ENCODE measurements around the gene DCUN1D2. TPM values are rescaled to one million over a fixed set of nuclear protein-coding genes. Genes with fewer than 3 reads are reported as not detected.

The DCUN1D2 gene
- polyA plus RNA-seq, 1 experiment: 11.0 TPM

- H3K4me3 ChIP-seq (ENCODE audit: low read depth, low read length): no peak overlapping the region
- H3K36me3 ChIP-seq (ENCODE audit: control insufficient read depth, insufficient read depth, low read length): peaks cover 1% of the 10 kb centered on the region; the same call in 1 of the 2 replicates
- ChIA-PET CTCF (interaction anchor here (1.1 to 1.4 kb wide), 2 partner anchors 17 to 34 kb away, joined by 3 read pairs; no protein-coding TSS in a partner anchor), POLR2A (no interaction called here)
- no peak for TF ChIP-seq CTCF (IDR thresholded peaks at IDR 0.05; ENCODE audit: insufficient read depth, low read depth, low read length)
- no peaks in the 10 kb centered on the region for H3K27me3 ChIP-seq (ENCODE audit: control insufficient read depth, insufficient read depth, low read length)
- DNase-seq (ENCODE audit: low read depth): no peak
Measured at GRCh38 chr13:113427562-113428468, 62.7 kb downstream of the DCUN1D2 start.

- Histone ChIP-seq H3K4me3 (ENCODE audit: low read depth, low read length) (no peak overlapping the region), H3K27me3 (ENCODE audit: control insufficient read depth, insufficient read depth, low read length) (no peaks in the 10 kb centered on the region), H3K36me3 (ENCODE audit: control insufficient read depth, insufficient read depth, low read length) (peaks cover 1% of the 10 kb centered on the region; the same call in 1 of the 2 replicates)
- ChIA-PET POLR2A (no interaction called here), CTCF (no interaction called here)
- no peak for DNase-seq (ENCODE audit: low read depth)
- TF ChIP-seq CTCF (IDR thresholded peaks at IDR 0.05; ENCODE audit: insufficient read depth, low read depth, low read length): no peak
Measured at GRCh38 chr13:113426591-113426986, 63.9 kb downstream of the DCUN1D2 start.

- DNase-seq (ENCODE audit: low read depth): no peak
Measured at GRCh38 chr13:113425941-113426590, 64.4 kb downstream of the DCUN1D2 start.

GRCh38 chr13:113423520-113424163 lies 66.9 kb downstream of the DCUN1D2 start:
- Histone ChIP-seq H3K36me3 (ENCODE audit: control insufficient read depth, insufficient read depth, low read length) (peaks cover under 1% of the 10 kb centered on the region; the same call in 1 of the 2 replicates), H3K4me3 (ENCODE audit: low read depth, low read length) (no peak overlapping the region), H3K27me3 (ENCODE audit: control insufficient read depth, insufficient read depth, low read length) (0 out of 2 replicates have a peak, but pooled peaks cover under 1% of the 10 kb centered on the region)
- CTCF ChIA-PET: interaction anchor here (1.1 to 1.2 kb wide), 2 partner anchors 10 to 16 kb away, joined by 3 read pairs; no protein-coding TSS in a partner anchor
- TF ChIP-seq CTCF (IDR thresholded peaks at IDR 0.05; ENCODE audit: insufficient read depth, low read depth, low read length): no peak
- no peak for DNase-seq (ENCODE audit: low read depth)
- POLR2A ChIA-PET: no interaction called here

More at GRCh38 chr13:113425941-113426590, 64.4 kb downstream of the DCUN1D2 start:
- TF ChIP-seq CTCF (IDR thresholded peaks at IDR 0.05; ENCODE audit: insufficient read depth, low read depth, low read length): no peak
- CTCF ChIA-PET: no interaction called here
- H3K27me3 ChIP-seq (ENCODE audit: control insufficient read depth, insufficient read depth, low read length): no peaks in the 10 kb centered on the region
- POLR2A ChIA-PET: no interaction called here
- peaks cover 1% of the 10 kb centered on the region; the same call in 1 of the 2 replicates for H3K36me3 ChIP-seq (ENCODE audit: control insufficient read depth, insufficient read depth, low read length)
- H3K4me3 ChIP-seq (ENCODE audit: low read depth, low read length): no peak overlapping the region
